HG03064 (cell line): ENCODE data around the gene CT83.

Experiments used
- ATAC-seq: cut with Tn5 transposase; IDR thresholded peaks from one replicate; pipeline ENCODE4 v1.9.1; 2021; ENCODE audit warnings: low read depth; ENCODE audit not compliant: unreplicated experiment

The CT83 gene

DNA sequence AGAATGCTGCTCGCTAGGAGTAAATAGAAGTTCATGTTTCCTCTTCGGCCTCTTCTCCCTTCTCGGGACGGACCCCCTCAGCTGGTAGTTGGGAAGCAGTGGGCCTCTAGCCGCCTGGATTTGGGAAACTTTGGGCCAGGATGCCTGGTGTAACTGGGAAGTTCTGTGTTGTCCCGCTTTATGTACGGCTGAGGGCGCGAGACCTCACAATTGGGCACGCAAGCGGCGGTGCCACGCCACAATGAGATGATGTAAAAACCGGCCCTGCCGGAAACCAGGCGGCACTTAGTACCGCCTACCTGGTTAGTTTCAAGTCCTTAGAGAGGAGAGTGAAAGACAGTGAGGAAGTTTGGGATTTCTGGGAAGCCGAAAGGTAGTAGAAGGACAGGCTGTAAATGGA is at the start of gene CT83:
Gene CT83, minus strand, starts transcription at position 155 of the 400 bp plus-strand sequence. Its CDS starts 120 bp downstream, at position 35.
- no peak for ATAC-seq

DNA sequence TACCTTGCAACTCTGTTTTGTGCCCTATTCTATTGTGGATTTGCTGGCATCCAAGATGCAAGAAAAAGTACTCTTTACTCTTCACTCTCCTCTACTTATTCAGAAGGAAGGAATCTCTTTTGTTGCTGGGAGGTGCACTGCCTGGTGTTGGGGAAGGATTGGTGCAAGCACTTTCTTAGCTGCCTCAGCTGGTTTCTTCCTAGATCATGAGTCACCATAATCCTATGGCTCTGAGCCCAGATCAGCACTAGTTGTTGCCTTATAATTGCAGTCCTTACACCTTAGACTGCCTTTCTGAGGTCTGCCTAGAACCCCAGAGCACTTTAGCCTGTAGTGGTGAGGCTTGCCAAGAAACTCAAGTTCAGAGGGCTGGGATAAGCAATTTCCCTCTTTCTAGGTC is 37.0 kb upstream of the CT83 start:
- no peak for ATAC-seq

DNA sequence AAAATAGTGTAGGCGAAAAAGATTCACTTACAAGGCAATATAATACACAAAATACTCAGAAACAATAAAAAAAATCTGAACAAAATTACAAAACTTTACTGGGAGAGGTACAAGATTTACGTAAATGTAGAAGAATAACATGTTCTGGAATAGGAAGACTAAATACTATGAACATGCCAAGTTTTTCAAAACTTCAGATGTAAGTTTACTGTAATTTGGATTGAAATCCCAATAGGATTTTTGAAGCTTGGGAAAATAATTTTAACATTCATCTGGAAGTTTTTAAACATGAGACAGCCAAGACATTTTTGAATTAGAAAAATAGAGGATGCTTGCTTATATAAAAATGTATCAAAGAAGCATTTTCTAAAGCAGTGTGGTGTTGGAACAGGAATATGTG is 30.5 kb upstream of the CT83 start:
- no peak for ATAC-seq

GRCh38 chrX:116490104-116490503 is 27.3 kb upstream of the CT83 start:
- no peak for ATAC-seq

GRCh38 chrX:116480059-116480458 is 17.3 kb upstream of the CT83 start:
- ATAC-seq, result no peak

GRCh38 chrX:116449156-116449555 is 13.6 kb downstream of the CT83 start:
- no peak for ATAC-seq

DNA sequence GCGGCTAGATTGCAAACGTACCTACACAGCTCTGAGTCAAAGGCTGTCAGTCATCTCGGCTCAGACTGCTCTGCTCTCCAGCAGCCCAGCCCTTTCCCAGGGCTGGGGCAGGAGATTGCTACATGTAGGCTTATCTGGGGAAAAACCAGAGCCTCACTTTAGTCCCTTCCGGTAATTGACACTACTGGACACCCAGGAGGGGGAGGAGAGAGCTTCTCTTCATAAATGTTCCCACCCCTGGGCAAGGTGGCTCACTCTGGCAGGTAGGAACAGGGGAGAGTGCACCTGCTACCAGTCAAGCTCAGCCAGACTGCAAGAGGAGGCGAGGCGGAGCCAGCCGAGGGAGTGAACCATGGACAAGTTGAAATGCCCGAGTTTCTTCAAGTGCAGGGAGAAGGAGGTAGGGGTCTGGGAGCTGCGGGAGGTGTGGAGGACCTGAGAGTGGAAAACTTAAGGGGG is 26.4 kb downstream of the CT83 start, which contains the start of gene SLC6A14:
Gene SLC6A14, plus strand, starts transcription at position 249 of the 459 bp plus-strand sequence. Its CDS starts 104 bp downstream, at position 353.
- ATAC-seq, result no peak

DNA sequence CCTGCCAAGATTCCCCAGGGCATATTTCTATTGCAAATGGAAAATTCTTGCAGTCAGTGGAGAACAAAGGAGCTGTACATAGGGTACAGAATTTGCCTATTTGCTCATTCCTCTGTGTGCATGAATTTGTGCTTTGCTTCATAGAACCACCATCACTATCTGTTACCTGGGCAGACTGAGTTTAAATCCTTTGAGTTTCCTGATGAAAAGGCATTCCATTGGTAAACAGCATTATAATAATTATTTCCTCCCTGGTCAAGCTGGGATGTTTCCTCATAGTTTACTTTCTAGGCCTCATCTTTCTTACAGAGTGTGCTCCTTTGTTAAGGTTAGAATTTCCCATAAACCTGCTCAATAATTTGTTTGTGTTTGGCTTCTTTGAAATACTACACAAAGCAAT is 27.2 kb downstream of the CT83 start:
- ATAC-seq, result no peak

DNA sequence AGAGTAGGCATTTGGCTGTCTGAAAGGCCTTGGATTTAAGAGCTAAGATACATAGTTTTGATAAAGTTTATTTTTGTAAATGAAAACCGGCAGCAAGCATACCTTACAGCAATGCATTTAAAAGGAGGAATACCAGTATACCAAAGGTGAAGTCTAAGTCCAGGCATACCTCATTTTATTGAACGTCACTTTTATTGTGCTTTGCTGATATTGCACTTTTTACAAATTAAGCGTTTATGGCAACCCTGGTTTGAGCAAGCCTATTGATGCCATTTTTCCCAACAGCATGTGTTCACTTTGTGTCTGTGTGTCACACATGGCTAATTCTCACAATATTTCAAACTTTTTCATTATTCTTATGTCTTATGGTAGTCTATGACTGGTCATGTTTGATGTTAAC is 34.8 kb downstream of the CT83 start:
- ATAC-seq, result no peak

DNA sequence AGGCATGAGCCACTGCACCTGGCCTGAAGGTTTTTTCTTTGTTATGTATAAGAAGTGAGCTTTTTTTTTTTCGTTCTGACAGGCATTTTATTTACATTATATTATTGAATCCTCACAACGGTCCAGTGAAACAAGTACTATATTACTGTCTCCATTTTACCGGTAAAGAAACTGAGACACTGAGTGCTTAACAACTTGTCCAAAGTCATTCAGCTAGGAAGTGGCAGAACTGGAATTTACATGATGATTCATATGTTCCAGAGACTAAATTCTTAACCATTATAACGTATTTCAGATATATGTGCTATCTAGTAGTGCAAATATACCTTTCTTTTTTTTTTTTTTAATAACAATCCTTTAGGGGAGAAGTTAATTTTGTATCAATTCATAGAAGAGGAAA is 44.8 kb downstream of the CT83 start:
- no peak for ATAC-seq

DNA sequence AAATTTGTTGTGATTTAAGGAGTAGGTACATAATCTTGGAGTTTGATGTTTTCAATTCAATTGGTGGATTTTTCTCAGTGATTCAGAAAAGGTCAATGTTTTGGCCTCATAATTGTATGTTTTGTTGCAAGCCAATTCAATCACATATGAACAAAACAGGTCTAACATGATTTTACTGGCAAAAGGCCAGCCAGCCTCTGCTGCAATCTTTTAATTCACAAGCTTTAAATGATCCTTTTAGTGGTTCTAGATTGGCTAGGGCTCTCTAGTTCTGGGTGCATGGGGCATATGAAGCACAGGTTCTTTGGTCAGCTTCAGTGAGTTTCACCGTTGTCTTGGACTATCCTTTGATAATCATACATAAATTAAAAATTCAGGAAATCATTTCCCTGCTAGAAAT is 45.6 kb downstream of the CT83 start:
- no peak for ATAC-seq

GRCh38 chrX:116413273-116413672 is 49.5 kb downstream of the CT83 start:
- no peak for ATAC-seq
